ENCODE data around the gene LIMA1. TPM values are rescaled to one million over a fixed set of nuclear protein-coding genes. Genes with fewer than 3 reads are reported as not detected.
"Not testable (repeated sequence)": the region's sequence is repeated elsewhere in the genome, so short reads cannot be mapped to it uniquely, and the experiment has no call there.

Gene LIMA1
- 17.1 TPM for total RNA-seq
- long read RNA-seq, transcript LIMA1-201 (11 exons, 3,706 nt), result major isoform, 10 of 20 reads
- long read RNA-seq, partial matches to known transcripts, result 2 of 20 reads
- long read RNA-seq, other reads (novel, unspliced or antisense), result 2 of 20 reads

- peak; percentile 93 for DNase-seq
- no peaks in the 10 kb centered on the region for H3K27me3 ChIP-seq (ENCODE audit: low read depth)
- H3K36me3 ChIP-seq, result no peaks in the 10 kb centered on the region
- H3K9me3 ChIP-seq (replicated peaks), result no peaks in the 10 kb centered on the region
- H3K27ac ChIP-seq (replicated peaks), result peak within 1 kb of the TSS; percentile 91
- intact Hi-C loops (cut with micrococcal nuclease), result no loop called here
- H3K4me3 ChIP-seq, result peak within 1 kb of the TSS; percentile 91
- H3K4me1 ChIP-seq, result peaks cover 40% of the 10 kb centered on the region
- TF ChIP-seq CTCF (IDR thresholded peaks at IDR 0.05; ENCODE audit: borderline replicate concordance), result peak; percentile 66
Measured at GRCh38 chr12:50283229-50283923, at the start of gene LIMA1. Gene LIMA1, minus strand, starts transcription at chr12:50283520. Its CDS starts 34,769 bp downstream, at chr12:50248751.

GRCh38 chr12:50331745-50332144, 48.4 kb upstream of the LIMA1 start:
- no peak for TF ChIP-seq CTCF (IDR thresholded peaks at IDR 0.05; ENCODE audit: borderline replicate concordance)
- Histone ChIP-seq H3K4me1 (peaks cover under 1% of the 10 kb centered on the region), H3K27me3 (ENCODE audit: low read depth) (no peaks in the 10 kb centered on the region), H3K27ac (replicated peaks) (no peak overlapping the region), H3K9me3 (replicated peaks) (no peaks in the 10 kb centered on the region), H3K36me3 (no peaks in the 10 kb centered on the region), H3K4me3 (no peak overlapping the region)
- intact Hi-C loops (cut with micrococcal nuclease), result no loop called here
- DNase-seq, result no peak

- DNase-seq; H3K4me1 ChIP-seq; H3K27me3 ChIP-seq (ENCODE audit: low read depth); intact Hi-C loops (cut with micrococcal nuclease); H3K9me3 ChIP-seq (replicated peaks); H3K27ac ChIP-seq (replicated peaks); H3K4me3 ChIP-seq; H3K36me3 ChIP-seq: not testable (repeated sequence)
Measured at GRCh38 chr12:50328664-50329063, 45.3 kb upstream of the LIMA1 start.

- Histone ChIP-seq H3K9me3 (replicated peaks) (no peaks in the 10 kb centered on the region), H3K27me3 (ENCODE audit: low read depth) (no peaks in the 10 kb centered on the region), H3K4me3 (no peak overlapping the region), H3K4me1 (peaks cover 6% of the 10 kb centered on the region), H3K36me3 (no peaks in the 10 kb centered on the region), H3K27ac (replicated peaks) (no peak overlapping the region)
- no peak for TF ChIP-seq CTCF (IDR thresholded peaks at IDR 0.05; ENCODE audit: borderline replicate concordance)
- intact Hi-C loops (cut with micrococcal nuclease), result no loop called here
- no peak for DNase-seq
Measured at GRCh38 chr12:50326590-50327284, 43.4 kb upstream of the LIMA1 start.

- Histone ChIP-seq H3K27ac (replicated peaks) (no peak overlapping the region), H3K4me3 (no peak overlapping the region), H3K4me1 (peaks cover 6% of the 10 kb centered on the region), H3K27me3 (ENCODE audit: low read depth) (no peaks in the 10 kb centered on the region), H3K9me3 (replicated peaks) (no peaks in the 10 kb centered on the region), H3K36me3 (no peaks in the 10 kb centered on the region)
- TF ChIP-seq CTCF (IDR thresholded peaks at IDR 0.05; ENCODE audit: borderline replicate concordance), result no peak
- DNase-seq, result no peak
- intact Hi-C loops (cut with micrococcal nuclease), result no loop called here
Measured at GRCh38 chr12:50325890-50326391, 42.6 kb upstream of the LIMA1 start.

GRCh38 chr12:50324770-50325169, 41.5 kb upstream of the LIMA1 start:
- H3K9me3 ChIP-seq (replicated peaks); intact Hi-C loops (cut with micrococcal nuclease); H3K4me1 ChIP-seq; H3K27ac ChIP-seq (replicated peaks); DNase-seq; H3K36me3 ChIP-seq; H3K4me3 ChIP-seq; H3K27me3 ChIP-seq (ENCODE audit: low read depth): not testable (repeated sequence)

- H3K4me1 ChIP-seq; DNase-seq; H3K9me3 ChIP-seq (replicated peaks); H3K36me3 ChIP-seq; H3K27me3 ChIP-seq (ENCODE audit: low read depth); intact Hi-C loops (cut with micrococcal nuclease); H3K27ac ChIP-seq (replicated peaks); H3K4me3 ChIP-seq: not testable (repeated sequence)
Measured at GRCh38 chr12:50324077-50324476, 40.8 kb upstream of the LIMA1 start.
